ENCODE measurements around the gene SLC43A2. TPM values are rescaled to one million over a fixed set of nuclear protein-coding genes. Genes with fewer than 3 reads are reported as not detected.

The SLC43A2 gene
- polyA plus RNA-seq, 2 of the 4 experiments (the other 2 are of a cell fraction) = 3.5 to 7.0 TPM

- H3K9me3 ChIP-seq = no peaks in the 10 kb centered on the region
- no peak for TF ChIP-seq FOXS1 (CRISPR knock-in tag; IDR thresholded peaks at IDR 0.05)
- TF ChIP-seq NR3C1 (IDR thresholded peaks at IDR 0.05) = no peak
- no peak for TF ChIP-seq PHF8 (IDR thresholded peaks at IDR 0.05; ENCODE audit: borderline replicate concordance, low read depth)
- TF ChIP-seq ZC3H11A (IDR thresholded peaks at IDR 0.05) = no peak
- TF ChIP-seq CBX2 (IDR thresholded peaks at IDR 0.05; ENCODE audit: borderline replicate concordance, low read depth) = no peak
- no peak for TF ChIP-seq ZNF302 (CRISPR knock-in tag; IDR thresholded peaks at IDR 0.05)
- TF ChIP-seq TP53 (CRISPR knock-in tag; IDR thresholded peaks at IDR 0.05) = no peak
- TF ChIP-seq ZFP36 (IDR thresholded peaks at IDR 0.05; ENCODE audit: borderline replicate concordance, partially characterized antibody) = no peak
- TF ChIP-seq EP300 (IDR thresholded peaks at IDR 0.05) = no peak
- no peak for TF ChIP-seq CTCF (IDR thresholded peaks at IDR 0.05)
- no peak for TF ChIP-seq ESRRA (IDR thresholded peaks at IDR 0.05; ENCODE audit: borderline replicate concordance, low read length)
- no peak for TF ChIP-seq CHD4 (IDR thresholded peaks at IDR 0.05; ENCODE audit: borderline replicate concordance)
- no peak for TF ChIP-seq KDM1A (IDR thresholded peaks at IDR 0.05; ENCODE audit: low read depth)
- TF ChIP-seq HEYL (CRISPR knock-in tag; IDR thresholded peaks at IDR 0.05) = no peak
- TF ChIP-seq CHD2 (IDR thresholded peaks at IDR 0.05; ENCODE audit: low read length, partially characterized antibody) = no peak
- no peak for TF ChIP-seq RCOR1 (IDR thresholded peaks at IDR 0.05; ENCODE audit: low read depth, low read length)
- TF ChIP-seq BHLHE40 (IDR thresholded peaks at IDR 0.05; ENCODE audit: low read depth, low read length) = no peak
- TF ChIP-seq HOXA7 (CRISPR knock-in tag; IDR thresholded peaks at IDR 0.05) = no peak
- DNase-seq (ENCODE audit: low read depth in 1 of 2, low spot score in 1 of 2) (no peak), FAIRE-seq (no peak), ATAC-seq (no peak)
- WGBS (ENCODE audit: missing lambda C conversion rate) = 85% methylated on average over 22 of the region's 22 CpGs
- H3K27ac ChIP-seq = no peak overlapping the region
- H3K4me1 ChIP-seq = peaks cover 23% of the 10 kb centered on the region
- H3K4me3 ChIP-seq = no peak overlapping the region
- no peak overlapping the region; the same call in 2 of the 3 replicates for H3K4me2 ChIP-seq
- ChIA-PET CTCF (interaction anchor here (0.6 to 11.7 kb wide), 16 partner anchors 7 to 396 kb away, joined by 3 to 204 read pairs (median 7); partner anchors contain the start of genes PRPF8 and SLC43A2), POLR2A (interaction anchor here (0.7 to 3.4 kb wide), 5 partner anchors 18 to 77 kb away, joined by 3 to 22 read pairs (median 12); no protein-coding TSS in a partner anchor)
Measured at GRCh38 chr17:1650731-1651558, 22.3 kb upstream of the SLC43A2 start.

GRCh38 chr17:1649844-1650501 is 21.3 kb upstream of the SLC43A2 start, which contains the start of gene RILP:
Gene RILP (minus strand): TSS chr17:1649866. CDS start chr17:1649804, 62 bp downstream.
- ChIA-PET POLR2A (interaction anchor here (0.6 to 3.4 kb wide), 15 partner anchors 9 to 134 kb away, joined by 3 to 43 read pairs (median 9); no protein-coding TSS in a partner anchor), CTCF (interaction anchor here (0.6 to 11.7 kb wide), 32 partner anchors 8 to 397 kb away, joined by 3 to 204 read pairs (median 10); partner anchors contain the start of genes INPP5K, PITPNA, PRPF8 and RTN4RL1)
- 35% methylated on average over 19 of the region's 23 CpGs for WGBS (ENCODE audit: missing lambda C conversion rate)
- FAIRE-seq (no peak), ATAC-seq (peak; percentile 45 to 59), DNase-seq (ENCODE audit: low read depth in 1 of 2, low spot score in 1 of 2) (peak; percentile 62 to 74)
- peaks cover 23% of the 10 kb centered on the region for H3K4me1 ChIP-seq
- H3K27ac ChIP-seq = peak within 1 kb of the TSS; percentile 85 to 89
- H3K4me2 ChIP-seq = peak within 1 kb of the TSS; percentile 97
- no peaks in the 10 kb centered on the region for H3K9me3 ChIP-seq
- peak within 1 kb of the TSS; percentile 54 for H3K4me3 ChIP-seq
- TF ChIP-seq SREBF2 (IDR thresholded peaks at IDR 0.05) = no peak
- no peak for TF ChIP-seq PHF8 (IDR thresholded peaks at IDR 0.05; ENCODE audit: borderline replicate concordance, low read depth)
- TF ChIP-seq RARB (CRISPR knock-in tag; IDR thresholded peaks at IDR 0.05) = no peak
- no peak for TF ChIP-seq MYC (IDR thresholded peaks at IDR 0.05; ENCODE audit: borderline replicate concordance, low read length)
- no peak for TF ChIP-seq BCL3 (IDR thresholded peaks at IDR 0.05)
- TF ChIP-seq CBX8 (IDR thresholded peaks at IDR 0.05) = no peak
- TF ChIP-seq CHD2 (IDR thresholded peaks at IDR 0.05; ENCODE audit: low read length, partially characterized antibody) = no peak
- TF ChIP-seq JUN (IDR thresholded peaks at IDR 0.05) = no peak
- no peak for TF ChIP-seq ATOH8 (CRISPR knock-in tag; IDR thresholded peaks at IDR 0.05; ENCODE audit: low read depth)
- no peak for TF ChIP-seq RNF2 (IDR thresholded peaks at IDR 0.05; ENCODE audit: borderline replicate concordance, low read depth)
- no peak for TF ChIP-seq FOSL2 (IDR thresholded peaks at IDR 0.05)
- TF ChIP-seq FOSL2 (CRISPR knock-in tag; IDR thresholded peaks at IDR 0.05) = no peak
- no peak for TF ChIP-seq EHF (CRISPR knock-in tag; IDR thresholded peaks at IDR 0.05)
- TF ChIP-seq GATA3 (IDR thresholded peaks at IDR 0.05; ENCODE audit: borderline replicate concordance) = peak; percentile 43; the same call in 1 of the 2 replicates
- TF ChIP-seq MAFK (IDR thresholded peaks at IDR 0.05; ENCODE audit: partially characterized antibody) = no peak
- no peak for TF ChIP-seq HOXB5 (CRISPR knock-in tag; IDR thresholded peaks at IDR 0.05)
- TF ChIP-seq ZC3H11A (IDR thresholded peaks at IDR 0.05) = no peak
- no peak for TF ChIP-seq HOXA7 (CRISPR knock-in tag; IDR thresholded peaks at IDR 0.05)
- no peak for TF ChIP-seq CHD4 (IDR thresholded peaks at IDR 0.05; ENCODE audit: borderline replicate concordance)
- TF ChIP-seq EHMT2 (IDR thresholded peaks at IDR 0.05; ENCODE audit: low read depth) = no peak
- TF ChIP-seq FOXS1 (CRISPR knock-in tag; IDR thresholded peaks at IDR 0.05) = no peak
